Lower leg skin (tissue), 3 donors: ENCODE data around the gene KCNC2.

Experiments used
- POLR2A ChIP-seq, 2 donors: fragments of 450-650 bp; IDR thresholded peaks; one replicate each; pipeline ENCODE4 v1.6.1; 2016 to 2017; ENCODE audit warnings: antibody characterized with exemption in 2 of 2, mild to moderate bottlenecking in 1 of 2, moderate library complexity in 1 of 2
- TF ChIP-seq, protein P1 (sequence below), 3 donors: fragments of 450-650 bp; IDR thresholded peaks; one replicate each; pipeline ENCODE4 v1.5.1; 2016; ENCODE audit warnings: antibody characterized with exemption in 3 of 3, mild to moderate bottlenecking in 3 of 3, moderate library complexity in 2 of 3

DNA sequence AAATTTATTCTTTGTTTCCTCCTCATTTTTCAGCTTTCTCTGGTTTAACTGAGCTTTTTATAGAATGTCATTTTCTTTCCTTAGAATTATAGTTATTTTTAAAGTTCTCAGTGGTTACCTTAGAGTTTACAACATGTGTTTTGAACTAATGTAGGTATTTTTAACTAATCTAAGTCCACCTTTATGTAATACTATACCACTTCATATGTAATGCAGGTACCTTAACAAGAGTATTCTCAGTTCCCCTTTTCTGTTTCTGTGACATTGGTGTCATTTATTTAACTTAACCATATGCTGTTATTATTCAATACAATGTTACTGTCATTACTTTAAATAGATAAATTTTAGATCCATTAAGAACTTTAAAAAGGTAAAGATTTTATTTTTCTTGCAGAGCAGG, 30.3 kb upstream of the KCNC2 start:
- TF ChIP-seq, protein P1, sequence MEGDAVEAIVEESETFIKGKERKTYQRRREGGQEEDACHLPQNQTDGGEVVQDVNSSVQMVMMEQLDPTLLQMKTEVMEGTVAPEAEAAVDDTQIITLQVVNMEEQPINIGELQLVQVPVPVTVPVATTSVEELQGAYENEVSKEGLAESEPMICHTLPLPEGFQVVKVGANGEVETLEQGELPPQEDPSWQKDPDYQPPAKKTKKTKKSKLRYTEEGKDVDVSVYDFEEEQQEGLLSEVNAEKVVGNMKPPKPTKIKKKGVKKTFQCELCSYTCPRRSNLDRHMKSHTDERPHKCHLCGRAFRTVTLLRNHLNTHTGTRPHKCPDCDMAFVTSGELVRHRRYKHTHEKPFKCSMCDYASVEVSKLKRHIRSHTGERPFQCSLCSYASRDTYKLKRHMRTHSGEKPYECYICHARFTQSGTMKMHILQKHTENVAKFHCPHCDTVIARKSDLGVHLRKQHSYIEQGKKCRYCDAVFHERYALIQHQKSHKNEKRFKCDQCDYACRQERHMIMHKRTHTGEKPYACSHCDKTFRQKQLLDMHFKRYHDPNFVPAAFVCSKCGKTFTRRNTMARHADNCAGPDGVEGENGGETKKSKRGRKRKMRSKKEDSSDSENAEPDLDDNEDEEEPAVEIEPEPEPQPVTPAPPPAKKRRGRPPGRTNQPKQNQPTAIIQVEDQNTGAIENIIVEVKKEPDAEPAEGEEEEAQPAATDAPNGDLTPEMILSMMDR (IDR thresholded peaks at IDR 0.05) = no peak
- no peak for TF ChIP-seq POLR2A (IDR thresholded peaks at IDR 0.05)
